Measurements from ENCODE around the gene MYO18A. TPM values are rescaled to one million over a fixed set of nuclear protein-coding genes. Genes with fewer than 3 reads are reported as not detected.

The MYO18A gene
- total and polyA plus RNA-seq, 2 donors from 2014 or later = 25.6 to 60.7 TPM

DNA sequence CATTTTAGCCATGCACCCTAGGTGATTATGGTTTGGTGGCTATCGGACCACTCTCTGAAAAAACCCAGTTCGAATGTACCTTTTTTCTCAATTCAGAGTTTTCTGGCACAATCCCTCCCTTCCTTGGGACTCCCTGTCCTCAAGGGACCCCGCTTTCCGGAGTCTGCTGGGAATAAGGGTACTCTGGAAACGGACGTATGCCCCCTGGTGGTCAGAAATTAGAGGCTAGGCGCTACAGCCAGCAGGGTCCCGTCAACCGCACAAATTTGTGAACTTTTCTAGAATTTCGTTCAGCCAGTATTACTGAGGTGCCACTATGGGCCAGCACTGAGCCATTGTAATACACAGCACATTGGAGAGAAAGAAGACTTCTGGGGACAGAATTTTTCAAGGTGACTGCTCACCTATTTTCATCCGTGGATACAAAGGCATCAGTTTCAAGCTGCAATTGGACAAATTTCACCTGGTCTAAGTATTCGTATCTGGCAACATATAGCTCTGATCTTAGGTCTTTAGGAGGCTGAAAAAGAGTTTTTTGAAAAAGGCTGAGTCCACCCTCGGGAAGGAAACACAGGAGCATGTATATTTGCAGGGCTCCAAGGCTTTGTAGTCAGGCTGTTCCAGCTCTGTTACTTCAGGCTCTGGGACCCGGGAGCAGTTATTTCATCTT lies 39.3 kb upstream of the MYO18A start:
- Histone ChIP-seq H3K27me3 (ENCODE audit: control insufficient read depth, insufficient read depth, low read length) (no peaks in the 10 kb centered on the region), H3K36me3 (ENCODE audit: control insufficient read depth in 2 of 3, insufficient read depth in 3 of 3, low read length in 3 of 3) (no peaks in the 10 kb centered on the region), H3K9me3 (ENCODE audit: control insufficient read depth in 2 of 3, insufficient read depth in 1 of 3, low read length in 3 of 3) (no peaks in the 10 kb centered on the region), H3K4me1 (ENCODE audit: control insufficient read depth in 2 of 3, insufficient read depth in 2 of 3, low read depth in 1 of 3, low read length in 3 of 3) (peaks cover 0 to 3% (median 0%) of the 10 kb centered on the region in 3 donors), H3K4me3 (ENCODE audit: low read length in 3 of 3) (peak overlapping the region in 1 of 3 donors; percentile 34), H3K27ac (ENCODE audit: low read depth in 2 of 2, low read length in 2 of 2) (no peak overlapping the region), H3K9ac (ENCODE audit: low read length in 3 of 3) (peak overlapping the region in 1 of 3 donors; percentile 29)
- TF ChIP-seq, protein P1, sequence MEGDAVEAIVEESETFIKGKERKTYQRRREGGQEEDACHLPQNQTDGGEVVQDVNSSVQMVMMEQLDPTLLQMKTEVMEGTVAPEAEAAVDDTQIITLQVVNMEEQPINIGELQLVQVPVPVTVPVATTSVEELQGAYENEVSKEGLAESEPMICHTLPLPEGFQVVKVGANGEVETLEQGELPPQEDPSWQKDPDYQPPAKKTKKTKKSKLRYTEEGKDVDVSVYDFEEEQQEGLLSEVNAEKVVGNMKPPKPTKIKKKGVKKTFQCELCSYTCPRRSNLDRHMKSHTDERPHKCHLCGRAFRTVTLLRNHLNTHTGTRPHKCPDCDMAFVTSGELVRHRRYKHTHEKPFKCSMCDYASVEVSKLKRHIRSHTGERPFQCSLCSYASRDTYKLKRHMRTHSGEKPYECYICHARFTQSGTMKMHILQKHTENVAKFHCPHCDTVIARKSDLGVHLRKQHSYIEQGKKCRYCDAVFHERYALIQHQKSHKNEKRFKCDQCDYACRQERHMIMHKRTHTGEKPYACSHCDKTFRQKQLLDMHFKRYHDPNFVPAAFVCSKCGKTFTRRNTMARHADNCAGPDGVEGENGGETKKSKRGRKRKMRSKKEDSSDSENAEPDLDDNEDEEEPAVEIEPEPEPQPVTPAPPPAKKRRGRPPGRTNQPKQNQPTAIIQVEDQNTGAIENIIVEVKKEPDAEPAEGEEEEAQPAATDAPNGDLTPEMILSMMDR (IDR thresholded peaks at IDR 0.05; ENCODE audit: borderline replicate concordance, extremely low read depth, insufficient read depth) = peak; percentile 86
- FAIRE-seq (peak; percentile 25), DNase-seq (peak; percentile 80 to 95 (median 85))
- intact Hi-C loops (cut with DNase I) = loop anchor here (2.0 kb wide), 1 partner anchor 71 kb away; no protein-coding TSS in a partner anchor

DNA sequence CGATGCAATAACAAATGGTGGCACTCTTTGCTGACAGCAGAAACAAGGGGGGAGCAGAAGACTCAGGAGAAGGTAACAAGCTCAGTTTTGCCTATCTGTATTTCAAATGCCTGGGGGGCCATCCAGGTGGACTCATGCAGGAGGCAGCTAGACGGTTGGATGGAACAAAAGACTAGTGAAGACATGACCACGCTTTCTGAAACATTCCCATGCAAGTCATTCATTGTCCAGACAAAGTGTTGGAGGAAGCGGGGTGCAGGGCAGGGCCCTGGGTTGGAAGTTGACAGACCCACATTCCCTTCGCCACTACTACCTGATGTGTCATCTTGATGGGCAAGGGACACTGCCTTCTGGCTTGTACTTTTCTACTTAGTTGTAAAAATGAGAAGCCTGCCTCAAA lies 36.7 kb upstream of the MYO18A start:
- H3K27me3 ChIP-seq (ENCODE audit: control insufficient read depth, insufficient read depth, low read length) = no peaks in the 10 kb centered on the region
- peaks cover 0 to 3% (median 0%) of the 10 kb centered on the region in 3 donors for H3K4me1 ChIP-seq (ENCODE audit: control insufficient read depth in 2 of 3, insufficient read depth in 2 of 3, low read depth in 1 of 3, low read length in 3 of 3)
- no peak for FAIRE-seq
- no peak overlapping the region for H3K9ac ChIP-seq (ENCODE audit: low read length in 3 of 3)
- TF ChIP-seq, protein P1 (IDR thresholded peaks at IDR 0.05; ENCODE audit: borderline replicate concordance, extremely low read depth, insufficient read depth) = no peak
- DNase-seq = no peak
- H3K4me3 ChIP-seq (ENCODE audit: low read length in 3 of 3) = no peak overlapping the region
- no peaks in the 10 kb centered on the region for H3K9me3 ChIP-seq (ENCODE audit: control insufficient read depth in 2 of 3, insufficient read depth in 1 of 3, low read length in 3 of 3)
- intact Hi-C loops (cut with DNase I) = no loop called here
- no peaks in the 10 kb centered on the region for H3K36me3 ChIP-seq (ENCODE audit: control insufficient read depth in 2 of 3, insufficient read depth in 3 of 3, low read length in 3 of 3)
- no peak overlapping the region for H3K27ac ChIP-seq (ENCODE audit: low read depth in 2 of 2, low read length in 2 of 2)

DNA sequence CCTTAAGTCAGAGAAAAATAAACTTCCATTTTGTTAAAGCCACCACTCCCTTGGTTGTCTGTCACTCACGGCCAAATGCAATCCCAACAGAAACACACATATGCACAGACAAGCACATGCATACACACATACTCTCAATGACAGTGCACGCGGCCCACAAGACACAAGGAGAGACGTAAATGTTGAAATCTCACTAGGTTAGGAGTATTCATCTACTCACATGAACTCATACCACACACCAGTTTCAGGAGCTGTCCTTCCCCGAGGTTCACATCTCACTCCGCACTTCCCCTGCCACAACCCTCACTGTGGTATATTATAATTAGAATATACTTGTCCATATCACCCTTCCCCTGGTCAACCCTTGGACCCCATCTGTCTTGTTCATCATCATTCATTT lies 36.0 kb upstream of the MYO18A start:
- Histone ChIP-seq H3K4me3 (ENCODE audit: low read length in 3 of 3) (no peak overlapping the region), H3K9ac (ENCODE audit: low read length in 3 of 3) (no peak overlapping the region), H3K9me3 (ENCODE audit: control insufficient read depth in 2 of 3, insufficient read depth in 1 of 3, low read length in 3 of 3) (no peaks in the 10 kb centered on the region), H3K4me1 (ENCODE audit: control insufficient read depth in 2 of 3, insufficient read depth in 2 of 3, low read depth in 1 of 3, low read length in 3 of 3) (peaks cover 0 to 3% (median 0%) of the 10 kb centered on the region in 3 donors), H3K36me3 (ENCODE audit: control insufficient read depth in 2 of 3, insufficient read depth in 3 of 3, low read length in 3 of 3) (no peaks in the 10 kb centered on the region), H3K27me3 (ENCODE audit: control insufficient read depth, insufficient read depth, low read length) (no peaks in the 10 kb centered on the region), H3K27ac (ENCODE audit: low read depth in 2 of 2, low read length in 2 of 2) (no peak overlapping the region)
- TF ChIP-seq, protein P1 (IDR thresholded peaks at IDR 0.05; ENCODE audit: borderline replicate concordance, extremely low read depth, insufficient read depth) = no peak
- intact Hi-C loops (cut with DNase I) = no loop called here
- FAIRE-seq (no peak), DNase-seq (no peak)

Measured in kidney (tissue), 14 donors.